Thyroid gland (tissue), 4 donors: ENCODE measurements around the gene PLAGL2. TPM values are rescaled to one million over a fixed set of nuclear protein-coding genes. Genes with fewer than 3 reads are reported as not detected.
A peak's percentile ranks its signal among the peaks of the same experiment; 100 is the strongest.

Experiments used
- DNase-seq, 2 donors: peaks; one replicate each; pipeline ENCODE4 v3.0.0-alpha.2; 2019
- H3K27ac ChIP-seq, 3 donors: fragments of 200-600 bp; sonication (generic); 1 replicate in 2 of 3; 2 replicates in 1 of 3; pipeline ENCODE4 v1.5.1; 2016 to 2019; ENCODE audit warnings: mild to moderate bottlenecking in 1 of 3, moderate library complexity in 1 of 3
- H3K27me3 ChIP-seq: fragments of 200-600 bp; sonication (generic); one replicate; pipeline ENCODE4 v1.5.1; 2019
- H3K36me3 ChIP-seq, 2 donors: fragments of 200-600 bp; sonication (generic); one replicate each; pipeline ENCODE4 v1.5.1; 2016 to 2019
- H3K4me1 ChIP-seq, 2 donors: fragments of 200-600 bp; sonication (generic); one replicate each; pipeline ENCODE4 v1.5.1; 2017 to 2019
- H3K4me3 ChIP-seq, 3 donors: fragments of 200-600 bp; sonication (generic); replicated peaks in 1 of 3; 1 replicate in 2 of 3; 2 replicates in 1 of 3; pipeline ENCODE4 v1.5.1; 2016; ENCODE audit warnings: mild to moderate bottlenecking in 1 of 3
- H3K9me3 ChIP-seq: fragments of 200-600 bp; sonication (generic); one replicate; pipeline ENCODE4 v1.5.1; 2017
- CTCF ChIP-seq, 6 experiments: fragments of 200-600 bp in 3 of 6; fragments of 450-650 bp in 3 of 6; sonication (generic) in 3 of 6; IDR thresholded peaks; one replicate each; pipeline ENCODE4 v1.5.1; 2016 to 2019; ENCODE audit warnings: antibody characterized with exemption in 6 of 6, mild to moderate bottlenecking in 2 of 6, inconsistent platforms in 1 of 6, moderate library complexity in 1 of 6
- POLR2A ChIP-seq, 2 donors: fragments of 450-650 bp; IDR thresholded peaks; one replicate each; pipeline ENCODE4 v1.6.1; 2017; ENCODE audit warnings: antibody characterized with exemption in 2 of 2, mild to moderate bottlenecking in 2 of 2, moderate library complexity in 1 of 2
- WGBS, 2 donors: methylation state at CpG; one replicate each; pipeline ENCODE4 v1.1.5; 2017; 5-methylcytosine and 5-hydroxymethylcytosine counted together
- intact Hi-C: fragments of 100-400 bp; cut with DNase I; formaldehyde crosslinking; loops from one replicate; pipeline ENCODE4 v1.15.1; 2023
- total RNA-seq, 4 donors: library from RNA; depleted of rRNA; stranded (reverse); fragments of >200 nt; gene quantifications; one replicate each; pipeline ENCODE4 v1.2.3, GENCODE V29; 2016

The PLAGL2 gene
- total RNA-seq, 4 donors from 2014 or later, result 6.5 to 11.7 (median 7.3) TPM

- H3K4me3 ChIP-seq, result peak overlapping the region; percentile 50 to 87 (median 84)
- intact Hi-C loops, result loop anchor here (10.0 kb wide), 2 partner anchors 92 to 248 kb away; no protein-coding TSS in a partner anchor
- WGBS, 2 donors, result 5 to 14% methylated on average over 11 to 25 of the region's 40 CpGs
Measured at GRCh38 chr20:32206760-32207625, 550 bp downstream of the PLAGL2 start.

GRCh38 chr20:32205843-32206759, 1.4 kb downstream of the PLAGL2 start:
- DNase-seq, result no peak
- intact Hi-C loops, result loop anchor here (10.0 kb wide), 2 partner anchors 91 to 249 kb away; no protein-coding TSS in a partner anchor
- 37 to 43% methylated on average over 8 of the region's 8 CpGs for WGBS, 2 donors
- Histone ChIP-seq H3K27ac (peak overlapping the region; percentile 79 to 90 (median 87)), H3K4me1 (peaks cover 45 to 65% of the 10 kb centered on the region in 2 donors), H3K27me3 (no peaks in the 10 kb centered on the region), H3K4me3 (peak overlapping the region in 1 of 3 donors; percentile 84), H3K9me3 (no peaks in the 10 kb centered on the region), H3K36me3 (peaks cover 4 to 14% of the 10 kb centered on the region in 2 donors)
- no peak for TF ChIP-seq POLR2A (IDR thresholded peaks at IDR 0.05)
- no peak for TF ChIP-seq CTCF (IDR thresholded peaks at IDR 0.05)

More at GRCh38 chr20:32206760-32207625, 550 bp downstream of the PLAGL2 start:
- Histone ChIP-seq H3K27me3 (no peaks in the 10 kb centered on the region), H3K36me3 (peaks cover 0 to 7% of the 10 kb centered on the region in 2 donors), H3K9me3 (no peaks in the 10 kb centered on the region), H3K4me1 (peaks cover 45 to 58% of the 10 kb centered on the region in 2 donors), H3K27ac (peak overlapping the region; percentile 79 to 90 (median 87))
- no peak for DNase-seq
- no peak for TF ChIP-seq CTCF (IDR thresholded peaks at IDR 0.05)
- TF ChIP-seq POLR2A (IDR thresholded peaks at IDR 0.05), result no peak

GRCh38 chr20:32205110-32205842, 2.3 kb downstream of the PLAGL2 start:
- Histone ChIP-seq H3K27me3 (no peaks in the 10 kb centered on the region), H3K36me3 (peaks cover 11 to 14% of the 10 kb centered on the region in 2 donors), H3K27ac (peak overlapping the region; percentile 79 to 90 (median 87)), H3K4me3 (peak overlapping the region in 1 of 3 donors; percentile 84), H3K4me1 (peaks cover 45 to 65% of the 10 kb centered on the region in 2 donors), H3K9me3 (no peaks in the 10 kb centered on the region)
- intact Hi-C loops, result loop anchor here (10.0 kb wide), 2 partner anchors 90 to 250 kb away; no protein-coding TSS in a partner anchor
- TF ChIP-seq CTCF (IDR thresholded peaks at IDR 0.05), result no peak
- no peak for TF ChIP-seq POLR2A (IDR thresholded peaks at IDR 0.05)
- WGBS, 2 donors, result 68 to 72% methylated on average over 5 of the region's 5 CpGs
- DNase-seq, result no peak

GRCh38 chr20:32204205-32205109, 3.1 kb downstream of the PLAGL2 start:
- Histone ChIP-seq H3K4me1 (peaks cover 45 to 65% of the 10 kb centered on the region in 2 donors), H3K36me3 (peaks cover 14 to 17% of the 10 kb centered on the region in 2 donors), H3K9me3 (no peaks in the 10 kb centered on the region), H3K4me3 (no peak overlapping the region), H3K27me3 (no peaks in the 10 kb centered on the region), H3K27ac (peak overlapping the region; percentile 79 to 90 (median 87))
- DNase-seq, result peak; percentile 57 to 66
- 37 to 38% methylated on average over 4 of the region's 4 CpGs for WGBS, 2 donors
- TF ChIP-seq CTCF (IDR thresholded peaks at IDR 0.05) (no peak), POLR2A (IDR thresholded peaks at IDR 0.05) (peak in 1 of 2 donors; percentile 35)
- intact Hi-C loops, result loop anchor here (10.0 kb wide), 2 partner anchors 90 to 250 kb away; no protein-coding TSS in a partner anchor
